ENCODE measurements around the gene NOX5. TPM values are rescaled to one million over a fixed set of nuclear protein-coding genes. Genes with fewer than 3 reads are reported as not detected.

Gene NOX5
- total and polyA plus RNA-seq, 2 donors (not counting 1 experiment from before 2014, with no cell fraction given): 0.25 to 0.33 TPM

GRCh38 chr15:69082554-69082953, 68.1 kb downstream of the NOX5 start:
- no peak for TF ChIP-seq EZH2 (IDR thresholded peaks at IDR 0.05; ENCODE audit: low read length, missing control alignments)
- Histone ChIP-seq H4K20me1 (ENCODE audit: control insufficient read depth, extremely low read depth, insufficient read depth, low read length) (no peaks in the 10 kb centered on the region), H3K9ac (ENCODE audit: insufficient read depth, low read length) (no peak overlapping the region), H3K27ac (ENCODE audit: insufficient read depth, low read length) (no peak overlapping the region), H3K79me2 (ENCODE audit: control insufficient read depth, insufficient read depth, low read length) (no peaks in the 10 kb centered on the region), H3K4me2 (ENCODE audit: extremely low read depth, insufficient read depth, low read length) (no peak overlapping the region), H2AFZ (ENCODE audit: low read length) (no peak overlapping the region), H3K36me3 (ENCODE audit: control insufficient read depth, insufficient read depth, low read length) (no peaks in the 10 kb centered on the region), H3K9me3 (ENCODE audit: control insufficient read depth, insufficient read depth, low read depth, low read length) (no peaks in the 10 kb centered on the region), H3K4me1 (ENCODE audit: control insufficient read depth, extremely low read depth, insufficient read depth, low read length) (peaks cover 10% of the 10 kb centered on the region), H3K27me3 (ENCODE audit: control insufficient read depth, insufficient read depth, low read length) (peaks cover 17% of the 10 kb centered on the region), H3K4me3 (replicated peaks in 1 of 4; ENCODE audit: control extremely low read depth in 1 of 4, insufficient read depth in 1 of 4, low read depth in 3 of 4, low read length in 4 of 4) (no peak overlapping the region)
- no peak for DNase-seq (ENCODE audit: low read depth in 2 of 2)

GRCh38 chr15:69084404-69085030, 70.0 kb downstream of the NOX5 start:
- Histone ChIP-seq H4K20me1 (ENCODE audit: control insufficient read depth, extremely low read depth, insufficient read depth, low read length) (no peaks in the 10 kb centered on the region), H3K27me3 (ENCODE audit: control insufficient read depth, insufficient read depth, low read length) (peaks cover 22% of the 10 kb centered on the region), H3K4me3 (replicated peaks in 1 of 4; ENCODE audit: control extremely low read depth in 1 of 4, insufficient read depth in 1 of 4, low read depth in 3 of 4, low read length in 4 of 4) (no peak overlapping the region), H3K27ac (ENCODE audit: insufficient read depth, low read length) (no peak overlapping the region), H3K4me2 (ENCODE audit: extremely low read depth, insufficient read depth, low read length) (no peak overlapping the region), H2AFZ (ENCODE audit: low read length) (no peak overlapping the region), H3K4me1 (ENCODE audit: control insufficient read depth, extremely low read depth, insufficient read depth, low read length) (peaks cover 10% of the 10 kb centered on the region), H3K9me3 (ENCODE audit: control insufficient read depth, insufficient read depth, low read depth, low read length) (no peaks in the 10 kb centered on the region), H3K79me2 (ENCODE audit: control insufficient read depth, insufficient read depth, low read length) (no peaks in the 10 kb centered on the region), H3K9ac (ENCODE audit: insufficient read depth, low read length) (no peak overlapping the region), H3K36me3 (ENCODE audit: control insufficient read depth, insufficient read depth, low read length) (no peaks in the 10 kb centered on the region)
- TF ChIP-seq EZH2 (IDR thresholded peaks at IDR 0.05; ENCODE audit: low read length, missing control alignments) (no peak), CTCF (conservative IDR thresholded peaks at IDR 0.05 in 1 of 2, IDR thresholded peaks at IDR 0.05 in 1 of 2; ENCODE audit: low read depth in 1 of 2, low read length in 2 of 2) (no peak)
- no peak for DNase-seq (ENCODE audit: low read depth in 2 of 2)

- Histone ChIP-seq H3K36me3 (ENCODE audit: control insufficient read depth, insufficient read depth, low read length) (no peaks in the 10 kb centered on the region), H3K79me2 (ENCODE audit: control insufficient read depth, insufficient read depth, low read length) (no peaks in the 10 kb centered on the region), H3K9me3 (ENCODE audit: control insufficient read depth, insufficient read depth, low read depth, low read length) (no peaks in the 10 kb centered on the region), H2AFZ (ENCODE audit: low read length) (no peak overlapping the region), H3K27me3 (ENCODE audit: control insufficient read depth, insufficient read depth, low read length) (peaks cover 25% of the 10 kb centered on the region), H3K4me1 (ENCODE audit: control insufficient read depth, extremely low read depth, insufficient read depth, low read length) (peaks cover 10% of the 10 kb centered on the region), H3K9ac (ENCODE audit: insufficient read depth, low read length) (no peak overlapping the region), H3K27ac (ENCODE audit: insufficient read depth, low read length) (no peak overlapping the region), H3K4me2 (ENCODE audit: extremely low read depth, insufficient read depth, low read length) (no peak overlapping the region), H3K4me3 (replicated peaks in 1 of 4; ENCODE audit: control extremely low read depth in 1 of 4, insufficient read depth in 1 of 4, low read depth in 3 of 4, low read length in 4 of 4) (no peak overlapping the region), H4K20me1 (ENCODE audit: control insufficient read depth, extremely low read depth, insufficient read depth, low read length) (no peaks in the 10 kb centered on the region)
- TF ChIP-seq EZH2 (IDR thresholded peaks at IDR 0.05; ENCODE audit: low read length, missing control alignments) (no peak), CTCF (conservative IDR thresholded peaks at IDR 0.05 in 1 of 2, IDR thresholded peaks at IDR 0.05 in 1 of 2; ENCODE audit: low read depth in 1 of 2, low read length in 2 of 2) (no peak)
- no peak for DNase-seq (ENCODE audit: low read depth in 2 of 2)
These were observed 71.0 kb downstream of the NOX5 start for GRCh38 chr15:69085325-69086081.
